SK-N-SH (cell line): ENCODE measurements around the gene SGCB. TPM values are rescaled to one million over a fixed set of nuclear protein-coding genes. Genes with fewer than 3 reads are reported as not detected.

Experiments
- CTCF ChIA-PET: fragments of 300-600, 350-600 bp; formaldehyde crosslinking; extraction: SDS; loops from one replicate; lab custom pipeline; 2021; lab: Yijun Ruan, JAX
- POLR2A ChIA-PET: fragments of 350-600 bp; sonication (Branson Sonifier 250); formaldehyde crosslinking; extraction: SDS; loops from one replicate; lab custom pipeline; 2020; ENCODE audit warnings: antibody characterized with exemption, inconsistent platforms; lab: Yijun Ruan, JAX
- DNase-seq: peaks from one replicate; pipeline ENCODE4 v3.0.0; 2012
- H2AFZ ChIP-seq: fragments of 200-600 bp; sonication (generic); 2 replicates; pipeline ENCODE4 v1.8.1; 2016; ENCODE audit warnings: antibody characterized with exemption, mild to moderate bottlenecking, low read depth
- H3F3A ChIP-seq: fragments of 200-600 bp; sonication (generic); replicated peaks from 2 replicates; pipeline ENCODE3; 2016; ENCODE audit warnings: antibody characterized with exemption, mild to moderate bottlenecking; ENCODE audit not compliant: insufficient read depth
- H3K27ac ChIP-seq, 2 experiments: fragments of 200-500 bp in 1 of 2; fragments of 200-600 bp in 1 of 2; sonication (Bioruptor generic) in 1 of 2; sonication (generic), shearing (Covaris generic) in 1 of 2; 2 replicates each; pipeline versions ENCODE4 v1.5.1 to v1.6.1; 2014 to 2016; ENCODE audit warnings: low read depth in 2 of 2, inconsistent platforms in 1 of 2, low read length in 1 of 2, mild to moderate bottlenecking in 1 of 2, mixed read lengths in 1 of 2
- H3K27me3 ChIP-seq: fragments of 200-600 bp; sonication (generic), shearing (Covaris generic); 2 replicates; pipeline ENCODE4 v1.6.1; 2016; ENCODE audit warnings: mixed run types; ENCODE audit not compliant: insufficient read depth
- H3K36me3 ChIP-seq, 2 experiments: fragments of 200-500 bp in 1 of 2; fragments of 200-600 bp in 1 of 2; sonication (Bioruptor generic) in 1 of 2; sonication (generic) in 1 of 2; replicated peaks in 1 of 2; 2 replicates each; pipeline versions ENCODE3 to v1.5.1; 2014 to 2016; ENCODE audit warnings: low read length in 1 of 2, mild to moderate bottlenecking in 1 of 2; ENCODE audit not compliant: insufficient read depth in 2 of 2, control insufficient read depth in 1 of 2
- H3K4me1 ChIP-seq, 2 experiments: fragments of 200-500 bp in 1 of 2; fragments of 200-600 bp in 1 of 2; sonication (Bioruptor generic) in 1 of 2; sonication (generic), shearing (Covaris generic) in 1 of 2; 2 replicates each; pipeline versions ENCODE4 v1.5.1 to v1.6.1; 2014 to 2016; ENCODE audit warnings: low read depth in 1 of 2, low read length in 1 of 2, mixed run types in 1 of 2; ENCODE audit not compliant: insufficient read depth in 2 of 2, control insufficient read depth in 1 of 2
- H3K4me2 ChIP-seq: fragments of 200-600 bp; sonication (generic), shearing (Covaris generic); 2 replicates; pipeline ENCODE4 v1.6.1; 2017; ENCODE audit warnings: mixed run types
- H3K4me3 ChIP-seq, 2 experiments: fragments of 200-500 bp in 1 of 2; fragments of 200-600 bp in 1 of 2; sonication (Bioruptor generic) in 1 of 2; sonication (generic), shearing (Covaris generic) in 1 of 2; 2 replicates each; pipeline versions ENCODE4 v1.5.1 to v1.8.1; 2014 to 2016; ENCODE audit warnings: low read depth in 2 of 2, inconsistent platforms in 1 of 2, low read length in 1 of 2, mild to moderate bottlenecking in 1 of 2, mixed read lengths in 1 of 2, moderate library complexity in 1 of 2
- H3K79me2 ChIP-seq: fragments of 200-600 bp; sonication (generic); 2 replicates; pipeline ENCODE4 v1.8.1; 2017; ENCODE audit warnings: mild to moderate bottlenecking; ENCODE audit not compliant: insufficient read depth
- H3K9ac ChIP-seq: fragments of 200-600 bp; sonication (generic); 2 replicates; pipeline ENCODE4 v1.6.1; 2017; ENCODE audit warnings: mixed run types
- H3K9me2 ChIP-seq: fragments of 200-600 bp; sonication (generic); 2 replicates; pipeline ENCODE4 v1.6.1; 2017; ENCODE audit warnings: mixed run types
- H3K9me3 ChIP-seq: fragments of 200-600 bp; sonication (generic); 2 replicates; pipeline ENCODE4 v1.6.1; 2017; ENCODE audit warnings: mixed run types, mild to moderate bottlenecking, moderate library complexity
- H4K20me1 ChIP-seq: fragments of 200-600 bp; sonication (generic); 2 replicates; pipeline ENCODE4 v1.6.1; 2017; ENCODE audit warnings: mild to moderate bottlenecking, mixed run types; ENCODE audit not compliant: insufficient read depth
- ELF1 ChIP-seq: IDR thresholded peaks from 2 replicates; pipeline ENCODE4 v1.4.0; 2012
- EP300 ChIP-seq, 2 experiments: IDR thresholded peaks; 2 replicates each; pipeline versions ENCODE4 v1.4.0 to v1.6.1; 2012; ENCODE audit warnings: borderline replicate concordance in 1 of 2, low read depth in 1 of 2, low read length in 1 of 2
- EZH2phosphoT487 ChIP-seq: fragments of 200-600 bp; sonication (generic); IDR thresholded peaks from 2 replicates; pipeline ENCODE4 v1.6.1; 2017; ENCODE audit warnings: low read depth, mixed run types, mild to moderate bottlenecking, antibody characterized with exemption, moderate library complexity, borderline replicate concordance
- FOXJ3 ChIP-seq: sonication (generic); formaldehyde crosslinking; IDR thresholded peaks from 2 replicates; pipeline ENCODE4 v1.5.1; 2020; ENCODE audit warnings: mild to moderate bottlenecking, missing genetic modification reagents
- GATA2 ChIP-seq: sonication (generic); formaldehyde crosslinking; IDR thresholded peaks from 2 replicates; pipeline ENCODE4 v1.5.0; 2020; ENCODE audit warnings: mild to moderate bottlenecking, missing genetic modification reagents
- JUND ChIP-seq: IDR thresholded peaks from 2 replicates; pipeline ENCODE4 v1.4.0; 2012
- MEF2A ChIP-seq: IDR thresholded peaks from 2 replicates; pipeline ENCODE4 v1.4.0; 2012; ENCODE audit warnings: low read depth, borderline replicate concordance
- POLR2AphosphoS5 ChIP-seq: IDR thresholded peaks from 2 replicates; pipeline ENCODE4 v1.6.1; 2012; ENCODE audit warnings: low read depth, low read length
- RAD21 ChIP-seq: IDR thresholded peaks from 2 replicates; pipeline ENCODE4 v1.6.1; 2012; ENCODE audit warnings: mild to moderate bottlenecking, low read length
- RCOR1 ChIP-seq: fragments of 150-350 bp; IDR thresholded peaks from 2 replicates; pipeline ENCODE4 v1.6.1; 2017; ENCODE audit warnings: antibody characterized with exemption, low read length
- SIN3A ChIP-seq: IDR thresholded peaks from 2 replicates; pipeline ENCODE4 v1.6.1; 2012; ENCODE audit warnings: low read depth, mild to moderate bottlenecking, low read length, moderate library complexity, borderline replicate concordance
- SMC3 ChIP-seq: IDR thresholded peaks from 2 replicates; pipeline ENCODE4 v1.6.1; 2012; ENCODE audit warnings: low read depth, low read length, improper control_type of control experiment
- TAF1 ChIP-seq: IDR thresholded peaks from 2 replicates; pipeline ENCODE4 v1.6.1; 2012; ENCODE audit warnings: low read depth, mild to moderate bottlenecking, low read length, moderate library complexity, borderline replicate concordance
- TCF12 ChIP-seq: IDR thresholded peaks from 2 replicates; pipeline ENCODE4 v1.4.0; 2012
- TEAD4 ChIP-seq: IDR thresholded peaks from 2 replicates; pipeline ENCODE4 v1.4.0; 2012; ENCODE audit warnings: mild to moderate bottlenecking, borderline replicate concordance; ENCODE audit not compliant: insufficient read depth
- WGBS: methylation state at CpG from one replicate; pipeline ENCODE4 v1.1.6; 2017; ENCODE audit warnings: low lambda C conversion rate; 5-methylcytosine and 5-hydroxymethylcytosine counted together
- polyA plus RNA-seq, 3 experiments: library from polyadenylated mRNA; depleted of rRNA; stranded (reverse); fragments of >200 nt; gene quantifications; 2 replicates each; pipeline ENCODE4 v1.2.3, GENCODE V29; 2012
- TF ChIP-seq, protein P1 (sequence below): fragments of 200-600 bp; sonication (generic); IDR thresholded peaks from 2 replicates; pipeline ENCODE4 v1.6.1; 2017; ENCODE audit warnings: antibody characterized with exemption, mild to moderate bottlenecking, moderate library complexity
- TF ChIP-seq, protein P2 (sequence below): fragments of 150-350 bp; IDR thresholded peaks from 2 replicates; pipeline ENCODE4 v1.6.1; 2016; ENCODE audit warnings: mild to moderate bottlenecking, low read depth, low read length
- TF ChIP-seq, protein P3 (sequence below): IDR thresholded peaks from 2 replicates; pipeline ENCODE4 v1.4.0; 2012; ENCODE audit warnings: low read depth, borderline replicate concordance

SGCB gene
- polyA plus RNA-seq, 1 of the 3 experiments (the other 2 are of a cell fraction): 25.1 TPM

DNA sequence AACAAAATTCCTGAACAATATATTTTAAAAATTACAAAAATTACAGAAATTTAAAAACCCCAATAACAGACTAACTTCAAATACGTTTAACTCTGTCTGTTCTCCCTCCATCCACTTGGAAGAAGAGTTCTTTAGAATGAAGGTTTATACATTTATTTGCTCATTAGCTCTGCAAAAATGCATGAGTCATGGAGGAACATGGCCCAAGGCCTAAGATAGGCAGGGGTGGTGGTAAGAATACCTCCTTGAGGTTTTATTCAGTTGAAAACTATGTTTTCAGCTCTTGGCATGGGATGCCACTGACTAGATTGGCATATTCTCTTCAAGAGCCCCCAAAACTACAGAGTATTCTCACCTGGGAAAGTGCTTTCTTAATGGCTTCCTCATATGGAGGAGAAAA, 9.1 kb downstream of the SGCB start (continued):
- TF ChIP-seq TAF1: no peak
- no peak for TF ChIP-seq GATA2 (CRISPR knock-in tag)
- no peak for TF ChIP-seq ELF1
- TF ChIP-seq, protein P1, sequence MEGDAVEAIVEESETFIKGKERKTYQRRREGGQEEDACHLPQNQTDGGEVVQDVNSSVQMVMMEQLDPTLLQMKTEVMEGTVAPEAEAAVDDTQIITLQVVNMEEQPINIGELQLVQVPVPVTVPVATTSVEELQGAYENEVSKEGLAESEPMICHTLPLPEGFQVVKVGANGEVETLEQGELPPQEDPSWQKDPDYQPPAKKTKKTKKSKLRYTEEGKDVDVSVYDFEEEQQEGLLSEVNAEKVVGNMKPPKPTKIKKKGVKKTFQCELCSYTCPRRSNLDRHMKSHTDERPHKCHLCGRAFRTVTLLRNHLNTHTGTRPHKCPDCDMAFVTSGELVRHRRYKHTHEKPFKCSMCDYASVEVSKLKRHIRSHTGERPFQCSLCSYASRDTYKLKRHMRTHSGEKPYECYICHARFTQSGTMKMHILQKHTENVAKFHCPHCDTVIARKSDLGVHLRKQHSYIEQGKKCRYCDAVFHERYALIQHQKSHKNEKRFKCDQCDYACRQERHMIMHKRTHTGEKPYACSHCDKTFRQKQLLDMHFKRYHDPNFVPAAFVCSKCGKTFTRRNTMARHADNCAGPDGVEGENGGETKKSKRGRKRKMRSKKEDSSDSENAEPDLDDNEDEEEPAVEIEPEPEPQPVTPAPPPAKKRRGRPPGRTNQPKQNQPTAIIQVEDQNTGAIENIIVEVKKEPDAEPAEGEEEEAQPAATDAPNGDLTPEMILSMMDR: no peak
- no peak for TF ChIP-seq EZH2phosphoT487
- TF ChIP-seq SIN3A: no peak
- no peak for TF ChIP-seq FOXJ3 (CRISPR knock-in tag)
- no peak for TF ChIP-seq SMC3

DNA sequence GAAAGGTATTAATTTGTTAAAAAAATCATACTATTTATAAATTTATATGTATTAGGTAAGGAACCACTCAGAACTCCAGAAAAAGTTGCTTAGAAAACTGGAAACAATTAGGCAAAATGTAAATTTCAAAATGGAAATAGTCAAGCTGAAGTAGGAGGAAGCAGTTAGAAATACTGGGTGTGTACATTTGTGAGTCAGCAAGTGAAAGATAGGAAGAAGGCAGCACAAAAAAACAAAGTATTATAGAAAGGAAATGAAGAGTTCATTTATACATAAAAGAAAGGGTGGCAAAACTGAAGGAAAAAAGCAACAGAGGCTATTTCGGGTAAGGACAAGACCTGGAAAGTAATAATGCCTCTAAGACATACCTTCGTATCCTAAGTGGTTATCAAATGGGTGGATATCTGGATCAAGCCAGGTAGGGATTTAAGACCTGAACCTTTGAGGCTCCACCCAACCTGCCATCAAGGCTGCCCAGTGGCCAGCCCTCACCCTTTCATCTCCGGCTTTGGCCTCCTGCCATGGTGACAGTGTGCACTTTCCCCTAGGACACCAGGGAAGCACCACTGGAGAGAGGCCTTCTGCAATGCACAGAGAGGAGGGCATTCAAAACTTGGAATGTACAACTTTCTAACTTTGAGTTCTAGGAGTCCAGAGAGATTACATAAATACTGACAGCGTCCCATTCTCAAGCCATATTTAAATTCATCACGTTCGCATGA, 18.0 kb downstream of the SGCB start, which contains the start of gene LRRC66:
Gene LRRC66, minus strand, starts transcription at position 428 of the 722 bp plus-strand sequence. CDS start 2,750 bp downstream, outside the sequence.
- Histone ChIP-seq H3K79me2 (no peaks in the 10 kb centered on the region), H3K27ac (no peak within 1 kb of the TSS), H3K27me3 (no peaks in the 10 kb centered on the region), H3K9me3 (no peaks in the 10 kb centered on the region), H3K9me2 (no peaks in the 10 kb centered on the region), H2AFZ (no peak within 1 kb of the TSS), H3K4me1 (no peaks in the 10 kb centered on the region), H4K20me1 (no peaks in the 10 kb centered on the region), H3K4me3 (no peak within 1 kb of the TSS), H3K4me2 (no peak within 1 kb of the TSS), H3K36me3 (peaks cover 35 to 38% of the 10 kb centered on the region in 2 experiments), H3F3A (no peaks in the 10 kb centered on the region)
- POLR2A ChIA-PET: no interaction called here
- WGBS: 95% methylated on average over 5 of the region's 6 CpGs
- DNase-seq: no peak
- CTCF ChIA-PET: interaction anchor here (0.6 kb wide), 1 partner anchor 189 kb away, joined by 5 read pairs; no protein-coding TSS in a partner anchor
- no peak for TF ChIP-seq POLR2AphosphoS5
- no peak for TF ChIP-seq RAD21
- TF ChIP-seq RCOR1: no peak
- TF ChIP-seq EP300 (IDR thresholded peaks at IDR 0.05; ENCODE audit: borderline replicate concordance in 1 of 2, low read depth in 1 of 2, low read length in 1 of 2): no peak
- TF ChIP-seq, protein P2, sequence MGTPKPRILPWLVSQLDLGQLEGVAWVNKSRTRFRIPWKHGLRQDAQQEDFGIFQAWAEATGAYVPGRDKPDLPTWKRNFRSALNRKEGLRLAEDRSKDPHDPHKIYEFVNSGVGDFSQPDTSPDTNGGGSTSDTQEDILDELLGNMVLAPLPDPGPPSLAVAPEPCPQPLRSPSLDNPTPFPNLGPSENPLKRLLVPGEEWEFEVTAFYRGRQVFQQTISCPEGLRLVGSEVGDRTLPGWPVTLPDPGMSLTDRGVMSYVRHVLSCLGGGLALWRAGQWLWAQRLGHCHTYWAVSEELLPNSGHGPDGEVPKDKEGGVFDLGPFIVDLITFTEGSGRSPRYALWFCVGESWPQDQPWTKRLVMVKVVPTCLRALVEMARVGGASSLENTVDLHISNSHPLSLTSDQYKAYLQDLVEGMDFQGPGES: no peak
- TF ChIP-seq JUND: no peak
- TF ChIP-seq TEAD4: no peak
- TF ChIP-seq MEF2A: no peak
- TF ChIP-seq TAF1: no peak
- TF ChIP-seq GATA2 (CRISPR knock-in tag): no peak
- TF ChIP-seq EZH2phosphoT487: no peak
- TF ChIP-seq TCF12: no peak
- TF ChIP-seq, protein P3, sequence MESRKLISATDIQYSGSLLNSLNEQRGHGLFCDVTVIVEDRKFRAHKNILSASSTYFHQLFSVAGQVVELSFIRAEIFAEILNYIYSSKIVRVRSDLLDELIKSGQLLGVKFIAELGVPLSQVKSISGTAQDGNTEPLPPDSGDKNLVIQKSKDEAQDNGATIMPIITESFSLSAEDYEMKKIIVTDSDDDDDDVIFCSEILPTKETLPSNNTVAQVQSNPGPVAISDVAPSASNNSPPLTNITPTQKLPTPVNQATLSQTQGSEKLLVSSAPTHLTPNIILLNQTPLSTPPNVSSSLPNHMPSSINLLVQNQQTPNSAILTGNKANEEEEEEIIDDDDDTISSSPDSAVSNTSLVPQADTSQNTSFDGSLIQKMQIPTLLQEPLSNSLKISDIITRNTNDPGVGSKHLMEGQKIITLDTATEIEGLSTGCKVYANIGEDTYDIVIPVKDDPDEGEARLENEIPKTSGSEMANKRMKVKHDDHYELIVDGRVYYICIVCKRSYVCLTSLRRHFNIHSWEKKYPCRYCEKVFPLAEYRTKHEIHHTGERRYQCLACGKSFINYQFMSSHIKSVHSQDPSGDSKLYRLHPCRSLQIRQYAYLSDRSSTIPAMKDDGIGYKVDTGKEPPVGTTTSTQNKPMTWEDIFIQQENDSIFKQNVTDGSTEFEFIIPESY: no peak
- TF ChIP-seq, all 33 proteins: peak for 0
- H3K9ac ChIP-seq: no peak within 1 kb of the TSS
